HepG2 (cell line): ENCODE measurements around the gene RUVBL1. TPM values are rescaled to one million over a fixed set of nuclear protein-coding genes. Genes with fewer than 3 reads are reported as not detected.

Experiments
- FOXO4 ChIP-seq: sonication (generic); formaldehyde crosslinking; conservative IDR thresholded peaks from 2 replicates; pipeline ENCODE4 v1.8.1; 2023; ENCODE audit warnings: missing genetic modification reagents
- GABPB1 ChIP-seq: IDR thresholded peaks from 2 replicates; pipeline ENCODE4 v1.6.1; 2016; ENCODE audit warnings: mild to moderate bottlenecking, missing genetic modification reagents, moderate library complexity, missing compliant biosample characterization
- JARID2 ChIP-seq: sonication (generic); formaldehyde crosslinking; IDR thresholded peaks from 2 replicates; pipeline ENCODE4 v1.8.1; 2023; ENCODE audit warnings: missing genetic modification reagents, inconsistent platforms; ENCODE audit not compliant: insufficient replicate concordance
- KAT2B ChIP-seq: fragments of 150-350 bp; IDR thresholded peaks from 2 replicates; pipeline ENCODE4 v1.6.1; 2014; ENCODE audit warnings: low read depth, low read length, borderline replicate concordance
- MTERF4 ChIP-seq: sonication (generic); formaldehyde crosslinking; IDR thresholded peaks from 2 replicates; pipeline ENCODE4 v1.8.0; 2023; ENCODE audit warnings: mild to moderate bottlenecking, missing genetic modification reagents
- NAIF1 ChIP-seq: sonication (generic); formaldehyde crosslinking; IDR thresholded peaks from 2 replicates; pipeline ENCODE4 v1.5.0; 2020; ENCODE audit warnings: mild to moderate bottlenecking, missing genetic modification reagents, borderline replicate concordance
- NCOA1 ChIP-seq: sonication (generic); formaldehyde crosslinking; IDR thresholded peaks from 2 replicates; pipeline ENCODE4 v1.9.0; 2021; ENCODE audit warnings: missing genetic modification reagents
- NFATC3 ChIP-seq: sonication (generic); formaldehyde crosslinking; IDR thresholded peaks from 2 replicates; pipeline ENCODE4 v1.5.1; 2020; ENCODE audit warnings: mild to moderate bottlenecking, missing genetic modification reagents
- NFYB ChIP-seq: sonication (generic); formaldehyde crosslinking; IDR thresholded peaks from 2 replicates; pipeline ENCODE4 v1.4.0; 2020; ENCODE audit warnings: missing genetic modification reagents
- PBX2 ChIP-seq: IDR thresholded peaks from 2 replicates; pipeline ENCODE4 v1.6.1; 2016; ENCODE audit warnings: control low read depth
- RNF2 ChIP-seq: fragments of 450-650 bp; conservative IDR thresholded peaks from 2 replicates; pipeline ENCODE4 v1.6.1; 2016; ENCODE audit warnings: low read depth
- SMC3 ChIP-seq: IDR thresholded peaks from 2 replicates; pipeline ENCODE4 v1.6.1; 2011; ENCODE audit warnings: low read length, improper control_type of control experiment
- STAT6 ChIP-seq: sonication (generic); formaldehyde crosslinking; IDR thresholded peaks from 2 replicates; pipeline ENCODE4 v1.4.0; 2020; ENCODE audit warnings: missing genetic modification reagents, mild to moderate bottlenecking, borderline replicate concordance
- TIGD3 ChIP-seq: sonication (generic); formaldehyde crosslinking; IDR thresholded peaks from 2 replicates; pipeline ENCODE4 v1.5.1; 2020; ENCODE audit warnings: mild to moderate bottlenecking, missing genetic modification reagents, borderline replicate concordance
- ZFP36L2 ChIP-seq: sonication (generic); formaldehyde crosslinking; IDR thresholded peaks from 2 replicates; pipeline ENCODE4 v1.4.0; 2020; ENCODE audit warnings: missing genetic modification reagents
- ZFY ChIP-seq: sonication (generic); formaldehyde crosslinking; IDR thresholded peaks from 2 replicates; pipeline ENCODE4 v1.4.0; 2020; ENCODE audit warnings: missing genetic modification reagents
- ZNF292 ChIP-seq: sonication (generic); formaldehyde crosslinking; IDR thresholded peaks from 2 replicates; pipeline ENCODE4 v1.8.1; 2022; ENCODE audit warnings: mild to moderate bottlenecking, low read depth, missing genetic modification reagents, borderline replicate concordance
- ZNF639 ChIP-seq: conservative IDR thresholded peaks from 2 replicates; pipeline ENCODE4 v1.6.1; 2018; ENCODE audit warnings: missing genetic modification reagents
- polyA plus RNA-seq, 8 experiments: library from polyadenylated mRNA; depleted of rRNA in 3 of 8; stranded (reverse) in 7 of 8; unstranded in 1 of 8; fragments of >200 nt; fragmentation: Illumina TruSeq in 4 of 8; extraction: Trizol in 4 of 8; gene quantifications; 2 replicates each; pipeline versions ENCODE4 v1.2.1 to v1.2.3, GENCODE V29; 2011 to 2016; ENCODE audit warnings: low read depth in 4 of 8, missing spikeins in 1 of 8, mixed read lengths in 1 of 8; ENCODE audit not compliant: insufficient read depth in 1 of 8
- total RNA-seq, 5 experiments: library from RNA; depleted of rRNA; stranded (reverse); fragments of >200 nt; fragmentation: Illumina TruSeq; extraction: Trizol; gene quantifications; 2 replicates each; pipeline ENCODE4 v1.2.3, GENCODE V29; 2016; ENCODE audit warnings: low read depth in 1 of 5

Gene RUVBL1
- total and polyA plus RNA-seq, 2 of the 13 experiments (the other 11 are each of a cell fraction or from before 2014, with no cell fraction given), result 32.7 to 86.3 TPM

- TF ChIP-seq FOXO4 (CRISPR knock-in tag), result no peak
- no peak for TF ChIP-seq NFATC3
- peak; percentile 55; the same call in 1 of the 2 replicates for TF ChIP-seq MTERF4
- TF ChIP-seq ZNF639, result no peak
- no peak for TF ChIP-seq TIGD3 (CRISPR knock-in tag)
- TF ChIP-seq ZFP36L2 (CRISPR knock-in tag), result no peak
- no peak for TF ChIP-seq NCOA1 (CRISPR knock-in tag)
- TF ChIP-seq GABPB1 (CRISPR knock-in tag), result no peak
- no peak for TF ChIP-seq NAIF1 (CRISPR knock-in tag)
- no peak for TF ChIP-seq PBX2 (CRISPR knock-in tag)
- TF ChIP-seq KAT2B, result no peak
- TF ChIP-seq ZFY (CRISPR knock-in tag), result 0 out of 2 replicates have a peak, but pooled peaks have one; percentile 25
- TF ChIP-seq ZNF292 (CRISPR knock-in tag), result no peak
- no peak for TF ChIP-seq RNF2
- no peak for TF ChIP-seq NFYB (CRISPR knock-in tag)
- no peak for TF ChIP-seq JARID2 (CRISPR knock-in tag)
- TF ChIP-seq STAT6 (CRISPR knock-in tag), result no peak
- TF ChIP-seq SMC3, result no peak
Observed at GRCh38 chr3:128166971-128167453, 43.4 kb upstream of the RUVBL1 start (continued).
